ENCODE data around the gene CENPN. TPM values are rescaled to one million over a fixed set of nuclear protein-coding genes. Genes with fewer than 3 reads are reported as not detected.

The CENPN gene
- total RNA-seq, 1 donor from 2014 or later = 66.3 TPM

- no peak for DNase-seq (ENCODE audit: low read depth, low spot score)
- H3K27ac Mint-ChIP-seq (ENCODE audit: unreplicated experiment) = peak overlapping the region; percentile 1
- H3K27me3 Mint-ChIP-seq (ENCODE audit: low read depth) = no peaks in the 10 kb centered on the region
- TF ChIP-seq CTCF (conservative IDR thresholded peaks at IDR 0.05) = no peak
- H3K4me1 Mint-ChIP-seq = no peaks in the 10 kb centered on the region
- H3K4me3 Mint-ChIP-seq = no peak overlapping the region
- no peaks in the 10 kb centered on the region for H3K9me3 Mint-ChIP-seq
- peaks cover 3% of the 10 kb centered on the region for H3K36me3 Mint-ChIP-seq (ENCODE audit: low read depth)
Observed at GRCh38 chr16:80985611-80986010, 21.4 kb upstream of the CENPN start.

- H3K36me3 Mint-ChIP-seq (ENCODE audit: low read depth) = peaks cover 2% of the 10 kb centered on the region
- TF ChIP-seq CTCF (conservative IDR thresholded peaks at IDR 0.05) = no peak
- H3K4me3 Mint-ChIP-seq = no peak overlapping the region
- no peak for DNase-seq (ENCODE audit: low read depth, low spot score)
- no peaks in the 10 kb centered on the region for H3K27me3 Mint-ChIP-seq (ENCODE audit: low read depth)
- no peak overlapping the region for H3K27ac Mint-ChIP-seq (ENCODE audit: unreplicated experiment)
- H3K4me1 Mint-ChIP-seq = no peaks in the 10 kb centered on the region
- H3K9me3 Mint-ChIP-seq = no peaks in the 10 kb centered on the region
Observed at GRCh38 chr16:80986557-80986956, 20.5 kb upstream of the CENPN start.

GRCh38 chr16:80988756-80989155 is 18.3 kb upstream of the CENPN start:
- H3K27me3 Mint-ChIP-seq (ENCODE audit: low read depth) = no peaks in the 10 kb centered on the region
- no peak overlapping the region for H3K4me3 Mint-ChIP-seq
- no peak overlapping the region for H3K27ac Mint-ChIP-seq (ENCODE audit: unreplicated experiment)
- peaks cover 7% of the 10 kb centered on the region for H3K4me1 Mint-ChIP-seq
- peaks cover 2% of the 10 kb centered on the region for H3K36me3 Mint-ChIP-seq (ENCODE audit: low read depth)
- H3K9me3 Mint-ChIP-seq = no peaks in the 10 kb centered on the region
- no peak for DNase-seq (ENCODE audit: low read depth, low spot score)
- no peak for TF ChIP-seq CTCF (conservative IDR thresholded peaks at IDR 0.05)

GRCh38 chr16:80989801-80990200 is 17.2 kb upstream of the CENPN start:
- TF ChIP-seq CTCF (conservative IDR thresholded peaks at IDR 0.05) = no peak
- Mint-ChIP-seq H3K4me1 (peaks cover 13% of the 10 kb centered on the region), H3K9me3 (no peaks in the 10 kb centered on the region), H3K27me3 (ENCODE audit: low read depth) (no peaks in the 10 kb centered on the region), H3K36me3 (ENCODE audit: low read depth) (peaks cover 2% of the 10 kb centered on the region), H3K27ac (ENCODE audit: unreplicated experiment) (no peak overlapping the region), H3K4me3 (no peak overlapping the region)
- no peak for DNase-seq (ENCODE audit: low read depth, low spot score)

- peaks cover 2% of the 10 kb centered on the region for H3K36me3 Mint-ChIP-seq (ENCODE audit: low read depth)
- DNase-seq (ENCODE audit: low read depth, low spot score) = no peak
- H3K4me3 Mint-ChIP-seq = no peak overlapping the region
- no peak overlapping the region for H3K27ac Mint-ChIP-seq (ENCODE audit: unreplicated experiment)
- no peaks in the 10 kb centered on the region for H3K9me3 Mint-ChIP-seq
- TF ChIP-seq CTCF (conservative IDR thresholded peaks at IDR 0.05) = no peak
- no peaks in the 10 kb centered on the region for H3K27me3 Mint-ChIP-seq (ENCODE audit: low read depth)
- peaks cover 13% of the 10 kb centered on the region for H3K4me1 Mint-ChIP-seq
Observed at GRCh38 chr16:80990577-80990976, 16.4 kb upstream of the CENPN start.

- H3K27me3 Mint-ChIP-seq (ENCODE audit: low read depth) = no peaks in the 10 kb centered on the region
- H3K4me1 Mint-ChIP-seq = peaks cover 13% of the 10 kb centered on the region
- H3K36me3 Mint-ChIP-seq (ENCODE audit: low read depth) = peaks cover 2% of the 10 kb centered on the region
- H3K4me3 Mint-ChIP-seq = no peak overlapping the region
- no peak for TF ChIP-seq CTCF (conservative IDR thresholded peaks at IDR 0.05)
- no peaks in the 10 kb centered on the region for H3K9me3 Mint-ChIP-seq
- H3K27ac Mint-ChIP-seq (ENCODE audit: unreplicated experiment) = no peak overlapping the region
- no peak for DNase-seq (ENCODE audit: low read depth, low spot score)
Observed at GRCh38 chr16:80990978-80991377, 16.0 kb upstream of the CENPN start.
